OCI-LY3 (cell line): Measurements from ENCODE around the gene VMP1.

ENCODE experiments used
- EZH2phosphoT487 ChIP-seq: fragments of 200-600 bp; shearing (Covaris generic); IDR thresholded peaks from 2 replicates; pipeline ENCODE4 v1.6.1; 2018; ENCODE audit warnings: antibody characterized with exemption, mixed run types, low read depth
- TF ChIP-seq, protein P1 (sequence below): fragments of 200-600, 300-600 bp; sonication (generic); IDR thresholded peaks from 2 replicates; pipeline ENCODE4 v1.5.1; 2014; ENCODE audit warnings: antibody characterized with exemption, low read length, low read depth

DNA sequence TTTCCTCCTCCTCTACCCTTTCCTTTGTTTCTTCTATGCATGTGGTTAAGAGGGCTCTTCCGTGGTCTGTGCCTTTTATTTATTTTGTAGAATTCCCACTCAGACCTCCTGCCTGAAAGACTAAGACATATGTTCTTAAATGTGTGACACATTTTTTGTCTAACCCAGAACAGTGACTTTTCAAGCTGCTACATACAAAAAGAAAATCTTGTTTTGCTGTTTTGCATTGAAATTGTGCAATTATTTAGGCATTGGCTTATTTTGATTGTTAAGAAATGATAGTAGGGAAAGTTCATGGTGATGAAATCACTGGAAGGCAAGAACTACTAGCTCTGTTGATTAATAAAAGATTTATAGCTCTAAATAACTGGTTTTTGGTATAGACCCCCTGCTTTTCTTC is 108.5 kb downstream of the VMP1 start:
- TF ChIP-seq, protein P1, sequence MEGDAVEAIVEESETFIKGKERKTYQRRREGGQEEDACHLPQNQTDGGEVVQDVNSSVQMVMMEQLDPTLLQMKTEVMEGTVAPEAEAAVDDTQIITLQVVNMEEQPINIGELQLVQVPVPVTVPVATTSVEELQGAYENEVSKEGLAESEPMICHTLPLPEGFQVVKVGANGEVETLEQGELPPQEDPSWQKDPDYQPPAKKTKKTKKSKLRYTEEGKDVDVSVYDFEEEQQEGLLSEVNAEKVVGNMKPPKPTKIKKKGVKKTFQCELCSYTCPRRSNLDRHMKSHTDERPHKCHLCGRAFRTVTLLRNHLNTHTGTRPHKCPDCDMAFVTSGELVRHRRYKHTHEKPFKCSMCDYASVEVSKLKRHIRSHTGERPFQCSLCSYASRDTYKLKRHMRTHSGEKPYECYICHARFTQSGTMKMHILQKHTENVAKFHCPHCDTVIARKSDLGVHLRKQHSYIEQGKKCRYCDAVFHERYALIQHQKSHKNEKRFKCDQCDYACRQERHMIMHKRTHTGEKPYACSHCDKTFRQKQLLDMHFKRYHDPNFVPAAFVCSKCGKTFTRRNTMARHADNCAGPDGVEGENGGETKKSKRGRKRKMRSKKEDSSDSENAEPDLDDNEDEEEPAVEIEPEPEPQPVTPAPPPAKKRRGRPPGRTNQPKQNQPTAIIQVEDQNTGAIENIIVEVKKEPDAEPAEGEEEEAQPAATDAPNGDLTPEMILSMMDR = no peak
- TF ChIP-seq EZH2phosphoT487 = no peak
